ENCODE measurements around the gene SLAIN2.

- TF ChIP-seq CTCF (IDR thresholded peaks at IDR 0.05; ENCODE audit: insufficient read depth, low read depth, low read length) (no peak), EZH2 (IDR thresholded peaks at IDR 0.05; ENCODE audit: insufficient read depth, low read length) (no peak)
These were observed 19.3 kb upstream of the SLAIN2 start for GRCh38 chr4:48322063-48322462.
